GM18861 (cell line): ENCODE measurements around the gene GIT2.
"Not testable (repeated sequence)": the region's sequence is repeated elsewhere in the genome, so short reads cannot be mapped to it uniquely, and the experiment has no call there.

Source experiments
- ATAC-seq: cut with Tn5 transposase; IDR thresholded peaks from one replicate; pipeline ENCODE4 v1.9.1; 2021; ENCODE audit not compliant: unreplicated experiment

The GIT2 gene

GRCh38 chr12:110006115-110006514, 9.9 kb upstream of the GIT2 start:
- ATAC-seq: no peak

GRCh38 chr12:110005319-110005973, 9.3 kb upstream of the GIT2 start:
- peak; percentile 36 for ATAC-seq

- ATAC-seq: peak; percentile 47
These were observed 8.4 kb upstream of the GIT2 start for GRCh38 chr12:110004598-110004997.

GRCh38 chr12:110002676-110003515, 6.7 kb upstream of the GIT2 start:
- ATAC-seq: no peak

GRCh38 chr12:110001596-110001995, 5.4 kb upstream of the GIT2 start:
- ATAC-seq: no peak

GRCh38 chr12:109999983-110000505, 3.9 kb upstream of the GIT2 start:
- ATAC-seq: no peak

- no peak for ATAC-seq
These were observed 3.4 kb upstream of the GIT2 start for GRCh38 chr12:109999649-109999971.

GRCh38 chr12:109998904-109999648, 2.9 kb upstream of the GIT2 start, which contains the start of gene ANKRD13A:
TSS of gene ANKRD13A (plus strand) at chr12:109999430. CDS start at chr12:109999689, 259 bp downstream.
- ATAC-seq: peak; percentile 40

GRCh38 chr12:109998241-109998903, 2.2 kb upstream of the GIT2 start:
- ATAC-seq: no peak

GRCh38 chr12:109997393-109997792, 1.2 kb upstream of the GIT2 start:
- ATAC-seq: no peak

- ATAC-seq: no peak
These were observed 300 bp upstream of the GIT2 start for GRCh38 chr12:109996483-109996853.

- ATAC-seq: no peak
These were observed 845 bp downstream of the GIT2 start for GRCh38 chr12:109995361-109995685.

GRCh38 chr12:109994401-109995175, 1.6 kb downstream of the GIT2 start:
- ATAC-seq: no peak

GRCh38 chr12:109993091-109993490, 3.1 kb downstream of the GIT2 start:
- no peak for ATAC-seq

GRCh38 chr12:109991586-109991985, 4.6 kb downstream of the GIT2 start:
- ATAC-seq: no peak

- ATAC-seq: no peak
These were observed 6.8 kb downstream of the GIT2 start for GRCh38 chr12:109989380-109989779.

- no peak for ATAC-seq
These were observed 7.3 kb downstream of the GIT2 start for GRCh38 chr12:109988903-109989302.

GRCh38 chr12:109988274-109988673, 7.9 kb downstream of the GIT2 start:
- no peak for ATAC-seq

- ATAC-seq: no peak
These were observed 8.6 kb downstream of the GIT2 start for GRCh38 chr12:109987615-109988014.

- ATAC-seq: not testable (repeated sequence)
These were observed 9.9 kb downstream of the GIT2 start for GRCh38 chr12:109986236-109986635.
